CD4-positive, alpha-beta T cell treated with Interleukin-4 for 4 hours (primary cell): ENCODE data around the gene IFNA10.
"Not testable (repeated sequence)": the region's sequence is repeated elsewhere in the genome, so short reads cannot be mapped to it uniquely, and the experiment has no call there.

ENCODE experiments used
- DNase-seq: peaks from one replicate; pipeline ENCODE4 v3.0.0-alpha.2; 2020

IFNA10 gene

GRCh38 chr9:21187487-21187886, 19.5 kb downstream of the IFNA10 start, which contains the start of gene IFNA4:
IFNA4 (minus strand) TSS chr9:21187587; CDS start chr9:21187531, 56 bp downstream.
- not testable (repeated sequence) for DNase-seq

DNA sequence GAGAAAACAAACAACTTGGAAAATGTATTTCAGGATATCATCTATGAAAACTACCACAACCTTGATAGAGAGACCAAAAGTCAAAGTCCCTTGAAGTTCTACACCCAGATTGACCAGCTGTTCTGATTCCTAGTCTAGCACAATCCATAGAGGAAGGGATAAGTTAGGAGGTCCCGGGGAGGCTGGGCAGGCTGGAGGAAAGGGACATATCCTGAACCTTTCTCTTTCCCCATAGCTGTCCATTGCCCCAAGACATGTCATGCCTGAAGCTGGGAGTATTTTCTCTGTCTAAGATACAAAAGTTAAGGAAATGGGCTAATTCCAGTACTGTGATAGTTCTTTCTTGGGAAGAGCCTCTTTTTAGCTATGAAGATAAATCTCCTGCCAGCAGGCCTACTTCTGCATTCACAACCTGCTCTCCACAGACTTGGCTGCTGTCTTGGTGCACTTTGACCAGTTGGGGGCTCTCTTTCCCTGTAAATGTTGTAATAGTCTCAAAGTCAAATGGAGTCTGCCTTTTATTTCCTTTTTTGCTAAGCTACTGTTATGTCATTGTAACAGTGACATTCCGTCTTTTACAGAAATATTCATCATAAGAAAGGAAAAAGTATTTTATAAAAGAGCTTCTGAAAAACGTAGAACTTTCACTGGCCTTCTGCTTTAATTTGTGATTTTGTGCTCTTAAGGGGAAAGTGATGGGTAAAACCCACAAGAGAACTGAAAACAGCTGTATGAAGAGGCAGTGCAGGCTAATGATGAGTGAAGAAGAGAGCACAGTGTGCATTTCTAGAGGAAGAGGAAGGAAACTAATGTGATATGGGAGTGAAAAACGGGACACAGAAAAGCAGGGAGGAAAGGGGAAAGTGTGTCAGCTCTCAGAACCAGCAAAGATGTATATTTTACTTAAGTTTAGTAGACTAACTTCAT, 23.9 kb downstream of the IFNA10 start:
- DNase-seq: peak; percentile 46

GRCh38 chr9:21174671-21175070, 32.3 kb downstream of the IFNA10 start:
- DNase-seq: no peak

- DNase-seq: no peak
These were observed 34.8 kb downstream of the IFNA10 start for GRCh38 chr9:21172156-21172555.

GRCh38 chr9:21171351-21171750, 35.6 kb downstream of the IFNA10 start:
- no peak for DNase-seq

DNA sequence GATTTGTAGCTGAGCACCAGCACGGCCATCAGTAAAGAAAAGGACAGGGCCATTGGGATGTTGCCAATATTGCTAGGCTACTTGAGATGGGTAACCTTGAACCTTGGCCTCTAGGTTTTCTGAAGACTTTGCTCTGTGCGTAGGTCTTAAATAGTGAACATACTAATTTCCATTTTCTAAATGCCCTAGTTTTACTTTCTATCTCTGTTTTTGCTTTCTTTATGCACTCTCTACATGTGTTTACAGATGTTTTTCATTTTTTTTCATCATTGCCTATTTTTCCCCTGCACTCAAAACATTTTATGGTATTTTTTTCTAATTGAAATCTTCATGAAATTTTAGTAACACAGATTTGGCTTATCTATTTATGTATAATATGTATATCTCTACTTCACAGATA, 40.4 kb downstream of the IFNA10 start, which contains the start of gene IFNA21:
TSS of gene IFNA21 (minus strand) at position 101 of the 400 bp plus-strand sequence. CDS start at position 53, 48 bp downstream.
- not testable (repeated sequence) for DNase-seq

DNA sequence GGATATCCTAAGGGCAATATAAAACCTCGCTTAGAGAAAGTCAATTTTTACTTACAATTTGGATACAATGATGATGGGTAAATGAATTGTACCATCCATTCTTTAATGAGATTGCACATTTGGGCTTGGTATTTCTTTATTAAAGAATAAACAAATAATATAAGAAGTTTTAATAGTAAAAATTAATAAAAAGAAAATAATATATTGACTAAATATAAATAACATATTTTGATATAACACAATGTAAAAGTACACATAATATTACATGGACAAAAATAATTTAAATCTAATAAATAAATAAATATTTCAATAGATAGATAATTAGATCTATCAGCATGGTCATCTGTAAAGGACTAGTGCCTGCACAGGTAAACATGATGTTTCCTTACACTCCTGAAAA, 41.4 kb downstream of the IFNA10 start:
- DNase-seq: no peak

GRCh38 chr9:21160178-21160577, 46.8 kb downstream of the IFNA10 start:
- DNase-seq: peak; percentile 50
